ENCODE data around the gene TFEC.
"Not testable (repeated sequence)": the region's sequence is repeated elsewhere in the genome, so short reads cannot be mapped to it uniquely, and the experiment has no call there.

Gene TFEC

GRCh38 chr7:115984105-115984504, 46.5 kb downstream of the TFEC start:
- DNase-seq = no peak

GRCh38 chr7:115980159-115980558, 50.4 kb downstream of the TFEC start:
- DNase-seq = no peak

GRCh38 chr7:115976651-115977050, 53.9 kb downstream of the TFEC start:
- DNase-seq = no peak

- no peak for DNase-seq
Measured at GRCh38 chr7:115975766-115976165, 54.8 kb downstream of the TFEC start.

GRCh38 chr7:115973406-115973805, 57.2 kb downstream of the TFEC start:
- DNase-seq = no peak

GRCh38 chr7:115971506-115971905, 59.1 kb downstream of the TFEC start:
- no peak for DNase-seq

GRCh38 chr7:115968596-115968995, 62.0 kb downstream of the TFEC start:
- DNase-seq = no peak

GRCh38 chr7:115968171-115968570, 62.4 kb downstream of the TFEC start:
- no peak for DNase-seq

GRCh38 chr7:115965796-115966475, 64.6 kb downstream of the TFEC start:
- DNase-seq = no peak

- no peak for DNase-seq
Measured at GRCh38 chr7:115965236-115965635, 65.3 kb downstream of the TFEC start.

GRCh38 chr7:115964799-115965198, 65.8 kb downstream of the TFEC start:
- no peak for DNase-seq

- DNase-seq = no peak
Measured at GRCh38 chr7:115962340-115962739, 68.2 kb downstream of the TFEC start.

- no peak for DNase-seq
Measured at GRCh38 chr7:115953592-115954255, 76.8 kb downstream of the TFEC start.

GRCh38 chr7:115952832-115953231, 77.7 kb downstream of the TFEC start:
- DNase-seq = no peak

- no peak for DNase-seq
Measured at GRCh38 chr7:115951547-115951946, 79.0 kb downstream of the TFEC start.

GRCh38 chr7:115941703-115942268, 88.8 kb downstream of the TFEC start:
- DNase-seq = no peak

GRCh38 chr7:115940460-115941060, 90.0 kb downstream of the TFEC start:
- DNase-seq = no peak

- no peak for DNase-seq
Measured at GRCh38 chr7:115937960-115938359, 92.6 kb downstream of the TFEC start.

GRCh38 chr7:115933471-115933870, 97.1 kb downstream of the TFEC start:
- no peak for DNase-seq

- no peak for DNase-seq
Measured at GRCh38 chr7:115932880-115933279, 97.7 kb downstream of the TFEC start.

GRCh38 chr7:115930184-115930583, 100.4 kb downstream of the TFEC start:
- not testable (repeated sequence) for DNase-seq

- not testable (repeated sequence) for DNase-seq
Measured at GRCh38 chr7:115929736-115930135, 100.8 kb downstream of the TFEC start.

GRCh38 chr7:115924411-115924810, 106.2 kb downstream of the TFEC start:
- DNase-seq = no peak

- no peak for DNase-seq
Measured at GRCh38 chr7:115920367-115920766, 110.2 kb downstream of the TFEC start.

All from activated naive CD4-positive, alpha-beta T cell (primary cell).